HG03432 (cell line): ENCODE results near the gene BORCS5.
"Not testable (repeated sequence)": the region's sequence is repeated elsewhere in the genome, so short reads cannot be mapped to it uniquely, and the experiment has no call there.

Experiments used
- ATAC-seq: cut with Tn5 transposase; IDR thresholded peaks from one replicate; pipeline ENCODE4 v1.9.1; 2021; ENCODE audit warnings: mild to moderate bottlenecking, moderate library complexity; ENCODE audit not compliant: unreplicated experiment

BORCS5 gene

DNA sequence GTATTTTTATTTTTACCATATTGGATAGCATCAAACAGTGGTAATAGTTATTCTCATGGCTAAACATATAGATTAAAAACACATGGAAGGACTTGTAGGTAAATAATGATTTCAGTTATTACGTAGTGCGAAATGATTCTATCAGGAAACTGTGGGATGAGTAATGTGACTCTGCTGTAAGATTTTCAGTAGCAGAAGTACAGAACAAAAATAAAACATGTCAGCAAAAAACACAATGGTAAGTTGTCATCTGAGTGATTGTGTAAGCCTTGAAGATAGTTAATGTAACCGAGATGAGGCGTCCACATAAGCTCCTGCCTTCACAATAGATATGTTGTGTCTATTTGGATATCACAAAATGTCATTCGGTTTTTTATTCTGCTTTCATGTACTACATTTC, 99.8 kb downstream of the BORCS5 start:
- no peak for ATAC-seq

DNA sequence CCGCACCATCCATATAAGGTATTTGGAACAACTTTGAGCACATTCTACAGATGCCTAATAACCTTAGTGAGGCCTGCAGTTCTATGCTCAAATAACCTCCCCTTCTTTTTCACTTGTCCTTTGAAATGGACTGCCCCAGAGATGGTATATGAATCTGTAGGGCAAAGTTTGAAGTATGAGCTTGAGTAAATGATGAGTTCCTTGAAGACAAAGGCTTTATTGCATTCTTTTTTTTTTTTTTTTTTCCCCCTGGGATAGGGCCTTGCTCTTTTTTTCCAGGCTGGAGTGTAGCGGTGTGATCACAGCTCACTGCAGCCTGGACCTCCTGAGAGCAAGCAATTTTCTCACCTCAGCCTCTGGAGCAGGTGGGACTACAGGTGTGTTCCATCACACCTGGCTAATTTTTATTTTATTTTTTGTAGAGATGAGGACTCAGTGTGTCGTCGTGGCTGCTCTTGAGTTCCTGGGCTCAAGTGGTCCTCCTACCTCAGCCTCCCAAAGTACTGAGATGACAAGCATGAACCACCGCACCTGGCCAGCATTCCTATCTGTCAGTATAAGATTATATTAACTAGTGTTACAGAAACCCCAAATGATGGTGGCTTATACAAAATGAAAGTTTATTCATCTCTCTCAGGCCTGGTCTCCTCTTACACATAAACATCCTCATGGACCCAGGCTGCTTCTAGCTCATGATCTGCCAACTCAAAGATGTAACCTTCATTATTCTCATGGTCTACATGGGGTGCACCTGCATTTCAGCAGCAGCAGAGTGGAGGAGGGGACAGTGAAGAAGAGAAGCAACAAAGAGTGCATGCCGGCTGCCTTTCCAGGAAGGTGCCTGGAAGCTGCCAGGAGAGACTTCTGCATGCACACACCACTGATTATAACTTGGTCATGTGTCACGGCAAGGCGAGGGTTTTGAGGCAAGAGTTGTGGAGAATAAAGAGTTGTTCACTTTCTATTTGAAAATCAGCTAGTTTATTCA, 104.4 kb downstream of the BORCS5 start:
- no peak for ATAC-seq

DNA sequence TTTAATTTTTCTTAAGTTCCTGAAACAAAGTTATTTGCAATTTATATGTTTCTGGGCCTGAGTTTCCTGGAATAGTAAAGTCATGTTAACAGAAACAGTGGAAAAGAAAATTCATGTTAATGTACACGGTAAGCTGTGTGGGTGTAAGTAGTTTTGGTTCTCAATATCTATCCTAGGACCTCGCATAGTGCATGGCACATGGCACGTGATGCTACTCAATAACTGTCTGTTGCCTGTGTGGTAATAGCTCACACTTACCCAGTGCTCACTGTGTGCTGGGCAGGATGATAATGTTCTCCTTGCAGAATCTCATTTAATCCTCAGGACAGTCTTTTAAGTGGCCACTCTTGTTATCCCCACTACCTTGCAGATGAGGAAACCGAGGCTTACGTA, 105.0 kb downstream of the BORCS5 start:
- no peak for ATAC-seq

DNA sequence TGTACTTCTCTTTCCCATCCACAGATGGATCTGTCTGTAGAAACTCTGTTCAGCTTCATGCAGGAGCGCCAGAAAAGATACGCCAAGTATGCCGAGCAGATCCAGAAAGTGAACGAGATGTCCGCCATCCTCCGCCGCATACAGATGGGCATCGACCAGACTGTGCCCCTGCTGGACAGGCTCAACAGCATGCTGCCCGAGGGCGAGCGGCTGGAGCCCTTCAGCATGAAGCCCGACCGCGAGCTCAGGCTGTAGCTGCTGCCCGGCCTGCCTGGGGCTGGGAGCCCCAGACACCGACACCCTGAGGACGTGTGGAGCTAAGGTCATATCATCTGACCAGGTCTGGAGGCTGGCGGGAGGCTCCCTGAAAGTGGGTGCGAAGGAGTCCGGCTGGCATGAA, 108.6 kb downstream of the BORCS5 start:
- no peak for ATAC-seq

DNA sequence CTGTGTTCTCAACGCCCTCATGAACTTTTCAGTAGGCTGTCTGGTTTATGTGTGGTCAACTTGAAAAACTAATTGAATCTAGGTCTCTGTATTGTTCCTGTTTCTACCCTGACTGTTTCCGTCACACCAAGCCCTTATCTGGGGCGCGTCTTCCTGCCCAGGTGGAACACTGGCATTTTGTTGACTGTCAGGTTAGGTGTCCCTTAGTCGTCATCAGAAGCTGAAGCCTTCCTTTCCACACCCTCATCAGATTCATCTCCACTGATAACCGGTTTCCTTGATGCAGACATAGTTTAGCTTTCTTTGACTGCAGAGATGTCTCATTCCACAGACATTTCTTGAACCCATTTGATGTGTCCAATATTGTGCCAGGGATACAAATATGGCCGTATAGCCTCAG, 109.3 kb downstream of the BORCS5 start:
- ATAC-seq = no peak

DNA sequence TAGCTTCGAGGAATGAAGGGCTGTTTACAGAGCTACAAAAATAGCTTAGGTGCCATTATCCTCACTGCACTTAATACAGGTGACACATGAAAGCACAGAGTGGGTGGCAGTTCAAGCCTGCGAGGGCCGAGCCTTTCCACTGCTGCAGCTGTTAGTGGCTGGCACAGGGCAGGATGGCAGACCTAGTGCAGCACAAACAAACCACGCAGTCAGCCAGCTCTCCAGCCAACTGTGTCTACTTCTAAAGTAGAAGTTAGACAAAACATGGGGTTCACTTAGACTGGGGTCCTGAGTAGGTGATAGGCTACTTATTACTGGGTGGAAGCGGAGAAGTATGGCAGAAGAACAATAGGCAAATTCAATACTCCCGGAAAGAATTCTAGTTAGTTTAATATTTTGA, 110.4 kb downstream of the BORCS5 start:
- no peak for ATAC-seq

DNA sequence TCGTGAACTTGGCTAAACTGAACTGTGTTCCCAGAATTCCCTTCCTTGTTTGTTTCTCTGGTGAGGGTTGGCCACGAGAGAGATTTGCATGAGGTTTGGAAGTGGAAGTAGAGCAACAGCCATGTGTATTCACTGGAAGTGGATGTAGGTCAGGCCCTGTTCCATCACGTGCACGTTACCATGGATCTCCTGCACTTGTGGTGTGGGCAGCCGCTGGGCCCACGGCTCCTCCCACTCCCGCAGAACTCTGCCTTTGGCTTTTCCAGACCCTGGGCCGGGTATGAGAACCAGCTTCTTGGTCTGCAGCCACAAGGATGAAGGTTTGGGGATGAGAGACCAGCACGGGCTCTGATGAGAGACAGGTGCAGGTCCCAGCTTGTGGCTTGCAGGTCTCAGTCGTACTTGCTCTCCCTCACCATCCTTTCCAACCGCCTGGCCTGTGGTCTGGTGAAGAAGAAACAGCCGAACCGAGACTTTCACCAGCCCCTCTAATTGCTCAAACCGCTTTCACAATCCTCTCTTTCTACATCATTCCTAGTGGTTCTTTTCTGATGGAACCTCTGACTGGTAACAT, 110.9 kb downstream of the BORCS5 start:
- ATAC-seq = no peak

DNA sequence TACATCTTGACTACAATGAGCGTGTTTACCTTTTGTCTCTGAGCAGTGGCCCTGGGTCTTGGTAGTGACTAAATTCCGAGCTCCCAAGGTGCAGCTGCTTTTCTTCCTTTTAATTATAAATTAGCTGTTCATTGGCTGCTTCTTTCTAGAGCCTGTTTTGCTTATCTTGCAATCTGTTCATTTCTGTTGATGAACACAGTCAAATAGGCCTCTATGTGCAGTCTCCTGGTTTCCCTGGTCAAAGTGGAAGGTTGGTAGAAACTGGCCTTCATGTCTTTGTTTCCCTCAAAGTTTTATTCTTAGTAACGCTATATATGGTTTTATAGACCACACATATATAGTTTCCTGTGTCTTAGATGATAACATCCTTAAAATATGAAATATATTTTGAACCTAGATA, 111.7 kb downstream of the BORCS5 start:
- no peak for ATAC-seq

DNA sequence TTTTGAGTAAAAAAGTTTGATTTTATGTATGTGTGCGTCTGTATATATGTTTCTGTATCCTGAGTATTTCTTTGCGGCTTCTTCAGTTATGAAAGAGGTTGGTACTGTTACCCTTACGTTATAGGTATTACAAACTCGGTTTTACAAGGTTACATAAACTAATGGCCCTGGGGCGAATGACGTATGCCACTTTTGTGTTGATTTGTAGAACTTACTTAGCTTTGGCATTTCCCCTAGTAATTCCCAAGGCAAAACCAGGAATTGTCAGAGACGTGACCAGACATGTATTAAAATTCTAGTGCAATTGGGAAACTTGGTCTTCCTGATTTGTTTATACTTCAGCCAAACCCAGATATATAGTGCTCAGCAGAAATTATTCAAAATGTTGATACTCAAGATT, 112.5 kb downstream of the BORCS5 start:
- no peak for ATAC-seq

DNA sequence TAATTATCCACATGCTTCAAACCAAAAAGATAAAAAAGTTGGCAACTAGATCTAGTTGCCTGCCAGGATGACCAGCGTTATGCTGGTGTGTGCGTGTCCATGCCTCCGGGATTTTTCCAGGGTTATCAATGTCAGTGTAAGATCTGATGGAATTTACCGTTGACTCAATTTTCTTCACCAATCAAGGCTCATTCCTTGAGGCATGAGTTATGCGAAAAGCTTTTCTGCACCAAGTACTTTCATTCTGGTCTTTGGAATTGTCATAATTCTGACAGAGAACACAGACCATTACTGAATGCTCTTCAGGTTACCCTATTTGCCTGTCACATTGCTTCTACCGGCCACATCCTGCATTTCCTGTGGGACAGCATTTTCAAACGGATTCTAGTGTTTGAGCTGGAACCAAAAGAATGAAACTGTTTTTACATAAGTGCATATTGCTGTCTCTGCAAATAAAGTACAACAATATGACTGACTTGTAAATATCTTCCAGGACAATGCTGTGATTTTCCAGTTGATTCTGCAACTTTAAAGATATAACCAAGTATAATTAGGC, 114.0 kb downstream of the BORCS5 start:
- no peak for ATAC-seq

DNA sequence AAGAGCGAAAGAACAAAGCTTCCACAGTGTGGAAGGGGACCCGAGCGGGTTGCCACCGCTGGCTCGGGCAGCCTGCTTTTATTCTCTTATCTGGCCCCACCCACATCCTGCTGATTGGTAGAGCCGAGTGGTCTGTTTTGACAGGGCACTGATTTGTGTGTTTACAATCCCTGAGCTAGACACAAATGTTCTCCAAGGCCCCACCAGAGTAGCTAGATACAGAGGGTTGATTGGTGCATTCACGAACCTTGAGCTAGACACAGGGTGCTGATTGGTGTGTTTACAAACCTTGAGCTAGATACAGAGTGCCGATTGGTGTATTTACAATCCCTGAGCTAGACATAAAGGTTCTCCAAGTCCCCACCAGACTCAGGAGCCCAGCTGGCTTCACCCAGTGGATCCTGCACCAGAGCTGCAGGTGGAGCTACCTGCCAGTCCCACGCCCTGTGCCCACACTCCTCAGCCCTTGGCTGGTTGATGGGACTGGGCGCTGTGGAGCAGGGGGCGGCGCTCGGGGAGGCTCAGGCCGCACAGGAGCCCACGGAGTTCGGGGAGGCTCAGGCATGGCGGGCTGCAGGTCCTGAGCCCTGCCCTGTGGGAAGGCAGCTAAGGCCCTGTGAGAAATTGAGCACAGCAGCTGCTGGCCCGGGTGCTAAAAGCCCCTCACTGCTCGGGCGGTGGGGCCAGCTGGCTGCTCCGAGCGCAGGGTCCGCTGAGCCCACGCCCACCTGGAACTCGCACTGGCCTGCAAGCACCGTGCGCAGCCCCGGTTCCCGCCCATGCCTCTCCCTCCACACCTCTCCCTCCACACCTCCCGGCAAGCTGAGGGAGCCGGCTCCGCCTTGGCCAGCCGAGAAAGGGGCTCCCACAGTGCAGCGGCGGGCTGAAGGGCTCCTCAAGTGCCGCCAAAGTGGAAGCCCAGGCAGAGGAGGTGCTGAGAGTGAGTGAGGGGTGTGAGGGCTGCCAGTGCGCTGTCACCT, 115.4 kb downstream of the BORCS5 start:
- ATAC-seq = not testable (repeated sequence)

DNA sequence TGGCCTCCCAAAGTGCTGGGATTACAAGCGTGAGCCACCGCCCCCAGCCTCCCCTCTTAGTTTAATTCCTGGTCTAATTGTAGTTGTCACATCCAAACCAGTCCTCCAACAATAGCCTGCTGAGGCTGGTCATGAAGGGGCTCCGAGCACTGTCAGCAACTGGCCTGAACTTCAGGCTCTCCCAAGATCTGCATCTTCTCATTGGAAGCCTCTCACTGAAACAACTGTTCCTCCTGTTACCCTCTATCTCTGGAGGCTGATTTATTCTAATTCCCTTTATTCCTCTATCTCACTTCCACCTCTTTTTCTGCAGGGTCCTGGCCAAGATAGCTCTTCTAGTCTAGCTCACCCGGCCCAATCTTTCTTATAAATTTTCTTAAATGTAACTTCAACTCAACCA, 116.3 kb downstream of the BORCS5 start:
- ATAC-seq = no peak

DNA sequence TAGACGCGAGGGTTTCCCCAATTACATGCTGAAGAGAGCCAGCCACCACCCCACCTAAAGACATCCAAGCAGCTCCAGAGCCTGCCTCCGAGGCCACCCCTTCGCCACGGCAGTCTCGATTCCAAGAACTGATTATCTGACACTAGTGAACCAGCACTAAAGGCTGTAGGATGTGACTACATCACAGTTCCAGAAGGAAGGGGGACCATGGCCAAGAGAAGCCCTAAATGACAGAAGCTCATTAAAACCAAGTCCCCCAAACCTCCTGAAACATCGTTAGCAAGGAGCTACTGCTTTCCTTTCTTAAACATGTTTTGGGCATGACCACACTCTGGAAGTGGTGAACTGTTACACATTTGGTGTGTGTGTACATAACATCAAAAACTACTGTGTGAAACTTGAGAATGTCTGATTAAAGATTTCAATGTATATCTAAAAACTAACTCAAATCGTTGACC, 117.6 kb downstream of the BORCS5 start:
- peak; percentile 22 for ATAC-seq

DNA sequence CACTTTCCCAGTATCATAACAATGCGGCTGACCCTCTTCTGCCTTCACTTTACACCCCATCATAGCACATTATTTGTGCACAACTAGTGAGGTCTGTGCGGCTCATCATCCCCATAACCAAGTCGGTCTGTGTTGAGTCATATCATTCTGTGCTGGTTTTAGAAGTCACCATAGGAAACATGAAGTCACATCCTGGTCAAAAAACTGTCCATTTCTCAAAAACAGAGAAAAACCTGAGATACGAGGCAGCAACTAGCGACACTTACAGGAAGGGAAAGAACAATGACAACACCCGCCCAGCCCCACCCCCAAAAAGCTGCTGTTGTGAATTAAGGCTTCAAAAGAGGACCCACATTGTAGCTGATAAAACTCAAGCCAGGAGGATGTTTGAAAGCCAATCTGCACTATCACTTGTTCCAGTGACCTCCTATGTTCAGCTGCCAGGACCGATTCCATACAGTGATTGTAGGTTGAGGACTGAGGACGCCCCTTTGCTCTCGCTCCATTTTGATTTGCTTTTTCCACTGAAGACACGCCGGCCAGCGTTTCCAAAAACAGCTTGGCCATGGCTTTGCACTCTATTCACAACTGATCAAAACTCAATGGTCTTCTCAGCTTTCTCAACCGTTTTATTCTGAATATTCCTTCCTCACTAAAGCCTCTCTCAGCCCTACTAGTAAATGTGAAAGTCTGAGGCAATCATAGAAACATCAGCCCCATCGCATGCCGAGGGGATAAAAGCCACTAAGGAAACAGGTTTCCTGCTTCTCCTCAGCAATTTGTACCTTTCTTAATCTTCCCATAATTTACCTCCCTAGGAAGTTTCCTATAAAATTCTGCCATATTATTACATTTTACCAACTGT, 118.3 kb downstream of the BORCS5 start:
- ATAC-seq = peak; percentile 95

DNA sequence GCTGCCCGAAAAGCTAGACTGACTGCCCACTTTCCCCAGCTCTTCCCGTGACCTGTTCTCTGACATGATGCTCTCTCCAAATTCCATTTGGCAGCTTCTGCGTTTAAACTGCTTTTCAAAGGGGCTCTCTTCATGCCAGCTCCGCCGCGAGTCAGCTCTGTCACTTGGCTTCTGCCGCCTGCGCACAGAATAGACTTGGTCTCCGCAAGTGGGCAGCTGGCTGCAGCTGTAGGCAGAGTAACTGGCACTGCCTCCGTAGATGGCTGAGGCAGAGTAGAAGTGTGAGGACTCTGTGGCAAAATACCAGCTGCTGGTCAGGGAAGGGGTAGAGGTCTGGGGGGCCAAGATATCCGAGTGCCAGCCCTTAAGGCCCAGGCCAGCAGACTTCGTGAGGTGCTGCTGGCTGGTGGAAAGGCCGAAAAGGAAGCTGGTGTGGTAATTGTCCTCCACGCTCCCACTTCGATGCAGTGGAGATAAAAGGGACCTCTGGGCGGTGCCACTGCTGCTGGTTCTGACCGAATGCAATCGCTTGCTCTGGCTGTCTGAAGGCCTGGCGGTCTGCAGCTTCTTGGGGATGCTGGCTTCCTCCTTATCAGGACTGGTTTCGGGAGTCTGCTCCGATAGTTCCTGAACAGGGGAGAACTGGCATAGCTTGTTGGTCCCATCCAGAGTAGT, 120.1 kb downstream of the BORCS5 start:
- ATAC-seq = no peak

DNA sequence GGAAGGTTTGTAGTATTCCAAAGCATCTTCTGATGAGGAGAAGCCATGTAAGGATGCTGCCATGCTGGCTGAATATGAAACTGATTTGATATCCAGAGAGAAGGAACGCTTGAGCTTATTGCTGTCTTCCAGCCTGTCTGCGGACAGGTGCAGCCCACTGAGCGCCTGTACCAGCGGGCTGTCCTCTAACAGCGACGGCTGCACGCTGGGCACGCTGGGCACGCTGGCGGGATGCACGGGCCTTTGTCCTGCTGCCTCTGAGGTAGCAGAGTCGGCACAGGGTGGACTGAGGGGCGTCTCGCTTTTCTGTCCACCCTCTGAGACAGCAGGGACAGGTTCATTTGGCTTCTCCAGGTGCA, 120.6 kb downstream of the BORCS5 start:
- no peak for ATAC-seq

DNA sequence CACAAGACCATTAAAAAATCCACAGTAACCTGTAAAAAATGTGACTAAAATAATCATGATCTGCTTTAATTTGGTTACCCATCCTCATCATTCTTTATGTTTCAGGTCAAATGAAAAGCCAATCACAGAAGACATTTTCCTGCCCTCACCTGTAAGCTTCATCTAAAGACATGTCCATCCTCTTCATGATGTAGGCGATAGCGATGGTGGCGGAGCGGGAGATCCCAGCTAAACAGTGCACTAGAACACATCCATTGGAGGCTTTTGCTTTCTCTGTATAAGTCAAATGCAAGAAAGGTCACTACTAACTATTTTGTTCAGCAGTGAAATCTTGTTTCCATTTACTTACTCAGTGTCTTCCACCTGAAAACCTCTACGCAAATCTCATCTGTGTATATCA, 123.2 kb downstream of the BORCS5 start:
- ATAC-seq = no peak

DNA sequence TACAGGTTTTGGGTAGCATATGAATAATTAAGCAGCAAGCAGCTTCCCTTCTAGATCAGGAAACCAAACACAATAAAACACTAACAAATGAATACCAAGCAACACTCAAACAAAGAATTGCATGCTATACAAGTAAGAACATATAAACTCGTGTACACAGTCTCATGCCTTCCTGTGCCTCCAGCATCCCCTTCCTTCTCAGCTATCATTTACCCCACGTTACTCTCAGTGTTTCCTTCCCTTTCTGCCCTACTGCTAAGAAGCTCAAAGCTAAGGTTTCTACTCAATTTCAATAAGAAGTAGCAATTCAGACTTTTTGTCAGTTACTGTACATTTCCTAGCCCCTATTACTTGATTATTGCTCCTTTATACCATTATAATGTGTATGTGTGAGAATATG, 124.8 kb downstream of the BORCS5 start:
- no peak for ATAC-seq

DNA sequence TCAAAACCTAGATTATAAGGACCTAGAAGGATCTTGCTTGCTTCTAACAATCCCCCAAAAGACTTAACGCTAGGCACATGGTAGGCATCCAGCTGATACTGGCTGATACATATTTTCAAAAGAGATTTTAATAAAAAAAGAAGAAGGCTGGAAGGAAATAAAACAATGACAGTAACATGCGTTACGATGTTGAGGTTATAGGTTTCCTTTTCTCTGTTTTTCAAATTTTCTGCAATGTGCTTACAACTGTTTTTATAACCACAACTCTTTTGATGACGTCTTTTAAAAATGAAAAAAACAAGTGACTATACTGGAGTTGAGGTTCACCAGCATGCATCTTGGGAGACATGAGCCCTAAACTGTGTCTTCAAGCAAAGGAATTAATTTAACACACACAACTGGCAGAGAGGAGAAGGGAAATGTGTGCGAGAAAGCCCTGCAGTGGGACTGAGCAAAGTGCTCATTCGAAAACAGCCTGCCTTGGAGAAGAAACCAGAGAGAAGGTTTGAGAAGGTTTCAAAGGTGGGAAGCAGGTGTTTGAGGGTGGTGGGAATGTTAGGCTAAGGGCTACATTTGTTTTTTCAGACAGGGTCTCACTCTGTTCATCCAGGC, 125.4 kb downstream of the BORCS5 start:
- ATAC-seq = no peak
